ENCODE results near the gene AGXT. TPM values are rescaled to one million over a fixed set of nuclear protein-coding genes. Genes with fewer than 3 reads are reported as not detected.

Gene AGXT
- total RNA-seq, 1 experiment from 2014 or later: 0.34 TPM

- TF ChIP-seq MAX (IDR thresholded peaks at IDR 0.05) (no peak), POLR2AphosphoS5 (IDR thresholded peaks at IDR 0.05; ENCODE audit: low read depth, low read length) (no peak), CEBPB (IDR thresholded peaks at IDR 0.05; ENCODE audit: low read depth) (no peak), CBX3 (IDR thresholded peaks at IDR 0.05; ENCODE audit: low read depth) (no peak), REST (IDR thresholded peaks at IDR 0.05; ENCODE audit: low read depth) (no peak), TCF7L2 (IDR thresholded peaks at IDR 0.05; ENCODE audit: borderline replicate concordance, extremely low read depth, insufficient read depth, insufficient read length) (no peak), EZH2phosphoT487 (IDR thresholded peaks at IDR 0.05; ENCODE audit: borderline replicate concordance) (no peak), JUND (IDR thresholded peaks at IDR 0.05) (no peak), SIN3A (IDR thresholded peaks at IDR 0.05; ENCODE audit: low read depth) (no peak), YY1 (IDR thresholded peaks at IDR 0.05; ENCODE audit: extremely low read depth, insufficient replicate concordance, low read depth, low read length) (no peak), EZH2 (IDR thresholded peaks at IDR 0.05) (no peak)
Observed at GRCh38 chr2:240850026-240850425, 18.6 kb upstream of the AGXT start (continued).

GRCh38 chr2:240850756-240851077 lies 17.9 kb upstream of the AGXT start:
- DNase-seq (ENCODE audit: low read depth, low spot score): no peak
- no peak for TF ChIP-seq POLR2AphosphoS5 (IDR thresholded peaks at IDR 0.05; ENCODE audit: low read depth, low read length)
- TF ChIP-seq TCF7L2 (IDR thresholded peaks at IDR 0.05; ENCODE audit: borderline replicate concordance, extremely low read depth, insufficient read depth, insufficient read length): no peak
- no peak for TF ChIP-seq YY1 (IDR thresholded peaks at IDR 0.05; ENCODE audit: extremely low read depth, insufficient replicate concordance, low read depth, low read length)
- no peak for TF ChIP-seq EZH2phosphoT487 (IDR thresholded peaks at IDR 0.05; ENCODE audit: borderline replicate concordance)
- TF ChIP-seq ATF3 (IDR thresholded peaks at IDR 0.05): no peak
- no peak for TF ChIP-seq MAX (IDR thresholded peaks at IDR 0.05)
- no peak for TF ChIP-seq ZBTB33 (IDR thresholded peaks at IDR 0.05; ENCODE audit: extremely low read depth, insufficient replicate concordance, low read length)
- no peak for TF ChIP-seq SIN3A (IDR thresholded peaks at IDR 0.05; ENCODE audit: low read depth)
- no peak for TF ChIP-seq CBX3 (IDR thresholded peaks at IDR 0.05; ENCODE audit: low read depth)
- no peak for TF ChIP-seq SP1 (IDR thresholded peaks at IDR 0.05; ENCODE audit: low read depth)
- TF ChIP-seq CEBPB (IDR thresholded peaks at IDR 0.05; ENCODE audit: low read depth): no peak
- TF ChIP-seq ZNF274 (IDR thresholded peaks at IDR 0.05; ENCODE audit: low read depth, low read length): no peak
- no peak for TF ChIP-seq ELF1 (IDR thresholded peaks at IDR 0.05; ENCODE audit: borderline replicate concordance, low read depth)

More at GRCh38 chr2:240850756-240851077, 17.9 kb upstream of the AGXT start:
- no peak overlapping the region for H3K27ac ChIP-seq (ENCODE audit: low read depth, low read length)
- no peak overlapping the region for H3K9ac ChIP-seq (ENCODE audit: low read length)
- no peaks in the 10 kb centered on the region; a peak in 2 of 4 replicates for H3K9me3 ChIP-seq (ENCODE audit: control insufficient read depth in 1 of 2, insufficient read depth in 1 of 2, low read depth in 1 of 2, low read length in 2 of 2)
- H3K9me2 ChIP-seq (ENCODE audit: insufficient read depth): no peaks in the 10 kb centered on the region
- ChIA-PET POLR2A (no interaction called here), CTCF (interaction anchor here (0.9 to 1.4 kb wide), 5 partner anchors 10 to 542 kb away, joined by 3 to 8 read pairs (median 3); no protein-coding TSS in a partner anchor), RAD21 (ENCODE audit: low non-redundant PET in 1 of 2, low total read pairs in 2 of 2, uncharacterized antibody in 2 of 2, unreplicated experiment in 2 of 2) (interaction anchor here in 1 of 2 experiments (1.0 kb wide), 1 partner anchor 10 kb away, joined by 3 read pairs; no protein-coding TSS in a partner anchor)
- H3K4me1 ChIP-seq (ENCODE audit: control insufficient read depth in 1 of 2, insufficient read depth in 2 of 2, low read length in 2 of 2): no peaks in the 10 kb centered on the region
- H4K20me1 ChIP-seq (ENCODE audit: insufficient read depth): no peaks in the 10 kb centered on the region
- no TSS peak for BruUV-seq (replicated peaks)
- no peak overlapping the region for H3K4me3 ChIP-seq (replicated peaks in 1 of 2; ENCODE audit: low read depth in 1 of 2, low read length in 2 of 2)
- no peak overlapping the region for H2AFZ ChIP-seq (ENCODE audit: low read depth, low read length, poor library complexity, severe bottlenecking)
- no peaks in the 10 kb centered on the region for H3K79me2 ChIP-seq (ENCODE audit: insufficient read depth, low read length)
- H3K27me3 ChIP-seq (ENCODE audit: insufficient read depth, low read length): no peaks in the 10 kb centered on the region
- no peak for ATAC-seq
- H3K36me3 ChIP-seq (ENCODE audit: control insufficient read depth in 1 of 2, insufficient read depth in 2 of 2, low read length in 2 of 2): no peaks in the 10 kb centered on the region
- H3K4me2 ChIP-seq (ENCODE audit: low read length): no peak overlapping the region
- intact Hi-C loops (cut with micrococcal nuclease): loop anchor here (2.0 to 10.0 kb wide), 3 partner anchors 140 to 1027 kb away; no protein-coding TSS in a partner anchor
